ENCODE measurements around the gene MTMR3.

Gene MTMR3

GRCh38 chr22:30077279-30077880 lies 194.4 kb downstream of the MTMR3 start:
- no peaks in the 10 kb centered on the region for H3K79me2 ChIP-seq (ENCODE audit: control insufficient read depth, low read length)
- H3K27ac ChIP-seq (ENCODE audit: low read depth, low read length) = no peak overlapping the region
- H4K20me1 ChIP-seq (ENCODE audit: control insufficient read depth, insufficient read depth, low read depth, low read length) = 0 out of 2 replicates have a peak, but pooled peaks cover 3% of the 10 kb centered on the region
- H3K36me3 ChIP-seq (ENCODE audit: control insufficient read depth, low read length) = no peaks in the 10 kb centered on the region
- TF ChIP-seq EZH2phosphoT487 (IDR thresholded peaks at IDR 0.05; ENCODE audit: borderline replicate concordance, low read length) = no peak
- TF ChIP-seq CTCF (IDR thresholded peaks at IDR 0.05; ENCODE audit: low read depth, low read length, poor library complexity, severe bottlenecking) = no peak
- no peaks in the 10 kb centered on the region for H3K9me2 ChIP-seq (replicated peaks; ENCODE audit: control insufficient read depth, low read length)
- no peaks in the 10 kb centered on the region for H3K9me3 ChIP-seq (ENCODE audit: control insufficient read depth, insufficient read depth, low read length)
- peaks cover 25% of the 10 kb centered on the region for H3K4me1 ChIP-seq (ENCODE audit: control insufficient read depth, low read length)
- H3K4me2 ChIP-seq (ENCODE audit: low read length) = no peak overlapping the region
- H3K4me3 ChIP-seq (ENCODE audit: low read length) = no peak overlapping the region
- H3F3A ChIP-seq (ENCODE audit: control insufficient read depth, insufficient read depth) = no peaks in the 10 kb centered on the region
- H3K27me3 ChIP-seq (ENCODE audit: control insufficient read depth, low read length) = peaks cover 33% of the 10 kb centered on the region

GRCh38 chr22:30078320-30079311 lies 195.6 kb downstream of the MTMR3 start:
- Histone ChIP-seq H3K9me2 (replicated peaks; ENCODE audit: control insufficient read depth, low read length) (no peaks in the 10 kb centered on the region), H3K27me3 (ENCODE audit: control insufficient read depth, low read length) (peaks cover 32% of the 10 kb centered on the region), H3K4me1 (ENCODE audit: control insufficient read depth, low read length) (peaks cover 18% of the 10 kb centered on the region), H3K4me3 (ENCODE audit: low read length) (no peak overlapping the region), H3K27ac (ENCODE audit: low read depth, low read length) (no peak overlapping the region), H3K79me2 (ENCODE audit: control insufficient read depth, low read length) (no peaks in the 10 kb centered on the region), H3K9me3 (ENCODE audit: control insufficient read depth, insufficient read depth, low read length) (no peaks in the 10 kb centered on the region), H3F3A (ENCODE audit: control insufficient read depth, insufficient read depth) (no peaks in the 10 kb centered on the region), H4K20me1 (ENCODE audit: control insufficient read depth, insufficient read depth, low read depth, low read length) (0 out of 2 replicates have a peak, but pooled peaks cover 3% of the 10 kb centered on the region), H3K36me3 (ENCODE audit: control insufficient read depth, low read length) (no peaks in the 10 kb centered on the region), H3K4me2 (ENCODE audit: low read length) (0 out of 2 replicates have a peak overlapping the region, but pooled peaks have one; percentile 24)
- TF ChIP-seq CTCF (IDR thresholded peaks at IDR 0.05; ENCODE audit: low read depth, low read length, poor library complexity, severe bottlenecking) = no peak
- no peak for TF ChIP-seq EZH2phosphoT487 (IDR thresholded peaks at IDR 0.05; ENCODE audit: borderline replicate concordance, low read length)

- Histone ChIP-seq H3K36me3 (ENCODE audit: control insufficient read depth, low read length) (no peaks in the 10 kb centered on the region), H3K9me3 (ENCODE audit: control insufficient read depth, insufficient read depth, low read length) (no peaks in the 10 kb centered on the region), H3K4me3 (ENCODE audit: low read length) (no peak within 1 kb of the TSS), H3K79me2 (ENCODE audit: control insufficient read depth, low read length) (no peaks in the 10 kb centered on the region), H3F3A (ENCODE audit: control insufficient read depth, insufficient read depth) (no peaks in the 10 kb centered on the region), H3K4me2 (ENCODE audit: low read length) (no peak within 1 kb of the TSS), H3K4me1 (ENCODE audit: control insufficient read depth, low read length) (peaks cover 12% of the 10 kb centered on the region), H3K9me2 (replicated peaks; ENCODE audit: control insufficient read depth, low read length) (no peaks in the 10 kb centered on the region), H4K20me1 (ENCODE audit: control insufficient read depth, insufficient read depth, low read depth, low read length) (no peaks in the 10 kb centered on the region), H3K27ac (ENCODE audit: low read depth, low read length) (no peak within 1 kb of the TSS), H3K27me3 (ENCODE audit: control insufficient read depth, low read length) (peaks cover 22% of the 10 kb centered on the region)
- TF ChIP-seq EZH2phosphoT487 (IDR thresholded peaks at IDR 0.05; ENCODE audit: borderline replicate concordance, low read length) (no peak), CTCF (IDR thresholded peaks at IDR 0.05; ENCODE audit: low read depth, low read length, poor library complexity, severe bottlenecking) (no peak)
Measured at GRCh38 chr22:30079952-30080533, 197.1 kb downstream of the MTMR3 start, which contains the start of gene HORMAD2. TSS of gene HORMAD2 (plus strand) at chr22:30080464. CDS start at chr22:30093953, 13,489 bp downstream.

Data from DOHH2 (cell line).